Right lung (tissue), 5 donors: ENCODE data around the gene ARMC2. TPM values are rescaled to one million over a fixed set of nuclear protein-coding genes. Genes with fewer than 3 reads are reported as not detected.
"Not testable (repeated sequence)": the region's sequence is repeated elsewhere in the genome, so short reads cannot be mapped to it uniquely, and the experiment has no call there.

Experiments
- DNase-seq, 2 donors: peaks; one replicate each; pipeline ENCODE4 v3.0.0-alpha.2; 2013
- polyA plus RNA-seq, 5 donors: library from polyadenylated mRNA; unstranded; fragments of 120-200 nt; gene quantifications; one replicate each; pipeline versions ENCODE4 v1.2.1 to v1.2.3, GENCODE V29; 2013; ENCODE audit warnings: inconsistent platforms in 1 of 5, low replicate concordance in 1 of 5; ENCODE audit not compliant: insufficient read length in 5 of 5, insufficient read depth in 1 of 5

The ARMC2 gene
- polyA plus RNA-seq, 5 donors = 17.6 to 30.0 (median 28.4) TPM

- no peak for DNase-seq
Observed at GRCh38 chr6:108831104-108831503, 17.1 kb upstream of the ARMC2 start.

- no peak for DNase-seq
Observed at GRCh38 chr6:108832738-108833137, 15.5 kb upstream of the ARMC2 start.

- DNase-seq = peak; percentile 61 to 73
Observed at GRCh38 chr6:108835218-108835850, 12.9 kb upstream of the ARMC2 start.

- DNase-seq = no peak
Observed at GRCh38 chr6:108836061-108836460, 12.2 kb upstream of the ARMC2 start.

- DNase-seq = no peak
Observed at GRCh38 chr6:108837236-108837971, 10.8 kb upstream of the ARMC2 start.

GRCh38 chr6:108838101-108838717 is 10.0 kb upstream of the ARMC2 start:
- DNase-seq = peak; percentile 45

- DNase-seq = no peak
Observed at GRCh38 chr6:108839083-108839642, 9.1 kb upstream of the ARMC2 start.

GRCh38 chr6:108840919-108841318 is 7.3 kb upstream of the ARMC2 start:
- no peak for DNase-seq

GRCh38 chr6:108841377-108841855 is 6.8 kb upstream of the ARMC2 start:
- DNase-seq = no peak

GRCh38 chr6:108844135-108844534 is 4.1 kb upstream of the ARMC2 start:
- DNase-seq = no peak

- no peak for DNase-seq
Observed at GRCh38 chr6:108845145-108845544, 3.1 kb upstream of the ARMC2 start.

- no peak for DNase-seq
Observed at GRCh38 chr6:108846101-108846500, 2.1 kb upstream of the ARMC2 start.

GRCh38 chr6:108846628-108847027 is 1.6 kb upstream of the ARMC2 start:
- no peak for DNase-seq

- DNase-seq = no peak
Observed at GRCh38 chr6:108847738-108848115, 495 bp upstream of the ARMC2 start.

- DNase-seq = no peak
Observed at GRCh38 chr6:108850669-108851465, 2.6 kb downstream of the ARMC2 start.

- no peak for DNase-seq
Observed at GRCh38 chr6:108851756-108852155, 3.5 kb downstream of the ARMC2 start.

- DNase-seq = no peak
Observed at GRCh38 chr6:108853077-108853476, 4.9 kb downstream of the ARMC2 start.

GRCh38 chr6:108862479-108863191 is 14.4 kb downstream of the ARMC2 start:
- no peak for DNase-seq

GRCh38 chr6:108865751-108866286 is 17.6 kb downstream of the ARMC2 start:
- not testable (repeated sequence) for DNase-seq

- no peak for DNase-seq
Observed at GRCh38 chr6:108866798-108867197, 18.6 kb downstream of the ARMC2 start.

- no peak for DNase-seq
Observed at GRCh38 chr6:108868647-108869046, 20.4 kb downstream of the ARMC2 start.
